WI38 (cell line): Measurements from ENCODE around the gene CBX5.

Source experiments
- H3K4me3 ChIP-seq: 2 replicates; pipeline ENCODE4 v1.5.1; 2011; ENCODE audit warnings: low read depth, mild to moderate bottlenecking, control low read depth, low read length
- TF ChIP-seq, protein P1 (sequence below): IDR thresholded peaks from 2 replicates; pipeline ENCODE4 v1.5.1; 2012; ENCODE audit warnings: low read depth, mild to moderate bottlenecking, control low read depth, low read length

CBX5 gene

DNA sequence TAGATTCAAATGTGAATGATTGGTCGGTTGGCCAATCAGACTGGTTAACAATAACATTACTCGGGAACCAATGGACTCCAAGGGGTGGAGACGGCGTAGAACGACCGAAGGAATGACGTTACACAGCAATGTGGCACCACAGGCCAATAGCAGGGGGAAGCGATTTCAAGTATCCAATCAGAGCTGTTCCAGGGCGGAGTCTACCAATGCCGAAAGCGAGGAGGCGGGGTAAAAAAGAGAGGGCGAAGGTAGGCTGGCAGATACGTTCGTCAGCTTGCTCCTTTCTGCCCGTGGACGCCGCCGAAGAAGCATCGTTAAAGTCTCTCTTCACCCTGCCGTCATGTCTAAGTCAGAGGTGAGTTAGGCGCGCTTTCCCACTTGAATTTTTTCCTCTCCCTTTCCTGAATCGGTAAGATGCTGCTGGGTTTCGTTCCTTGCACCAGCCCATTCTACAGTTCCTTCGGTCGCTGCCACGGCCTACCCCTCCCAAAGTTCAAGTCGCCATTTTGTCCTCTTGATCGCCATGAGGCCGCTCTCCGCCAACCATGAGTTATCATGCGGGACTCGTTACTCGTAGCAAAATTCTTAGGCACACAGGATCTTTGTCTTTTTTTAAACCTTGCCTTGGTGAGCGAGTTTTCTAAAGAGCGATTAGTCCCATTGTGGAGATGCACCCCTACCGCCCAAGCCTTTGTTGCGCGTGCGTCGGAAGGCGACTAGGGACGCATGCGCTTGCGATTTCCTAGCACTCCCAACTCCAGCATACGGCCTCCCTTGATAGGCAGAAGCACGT lies 742 bp upstream of the CBX5 start, which contains the start of gene HNRNPA1:
TSS of gene HNRNPA1 (plus strand) at position 259 of the 793 bp plus-strand sequence. CDS start at position 341, 82 bp downstream.
- H3K4me3 ChIP-seq = peak within 1 kb of the TSS; percentile 98
- TF ChIP-seq, protein P1, sequence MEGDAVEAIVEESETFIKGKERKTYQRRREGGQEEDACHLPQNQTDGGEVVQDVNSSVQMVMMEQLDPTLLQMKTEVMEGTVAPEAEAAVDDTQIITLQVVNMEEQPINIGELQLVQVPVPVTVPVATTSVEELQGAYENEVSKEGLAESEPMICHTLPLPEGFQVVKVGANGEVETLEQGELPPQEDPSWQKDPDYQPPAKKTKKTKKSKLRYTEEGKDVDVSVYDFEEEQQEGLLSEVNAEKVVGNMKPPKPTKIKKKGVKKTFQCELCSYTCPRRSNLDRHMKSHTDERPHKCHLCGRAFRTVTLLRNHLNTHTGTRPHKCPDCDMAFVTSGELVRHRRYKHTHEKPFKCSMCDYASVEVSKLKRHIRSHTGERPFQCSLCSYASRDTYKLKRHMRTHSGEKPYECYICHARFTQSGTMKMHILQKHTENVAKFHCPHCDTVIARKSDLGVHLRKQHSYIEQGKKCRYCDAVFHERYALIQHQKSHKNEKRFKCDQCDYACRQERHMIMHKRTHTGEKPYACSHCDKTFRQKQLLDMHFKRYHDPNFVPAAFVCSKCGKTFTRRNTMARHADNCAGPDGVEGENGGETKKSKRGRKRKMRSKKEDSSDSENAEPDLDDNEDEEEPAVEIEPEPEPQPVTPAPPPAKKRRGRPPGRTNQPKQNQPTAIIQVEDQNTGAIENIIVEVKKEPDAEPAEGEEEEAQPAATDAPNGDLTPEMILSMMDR = no peak

DNA sequence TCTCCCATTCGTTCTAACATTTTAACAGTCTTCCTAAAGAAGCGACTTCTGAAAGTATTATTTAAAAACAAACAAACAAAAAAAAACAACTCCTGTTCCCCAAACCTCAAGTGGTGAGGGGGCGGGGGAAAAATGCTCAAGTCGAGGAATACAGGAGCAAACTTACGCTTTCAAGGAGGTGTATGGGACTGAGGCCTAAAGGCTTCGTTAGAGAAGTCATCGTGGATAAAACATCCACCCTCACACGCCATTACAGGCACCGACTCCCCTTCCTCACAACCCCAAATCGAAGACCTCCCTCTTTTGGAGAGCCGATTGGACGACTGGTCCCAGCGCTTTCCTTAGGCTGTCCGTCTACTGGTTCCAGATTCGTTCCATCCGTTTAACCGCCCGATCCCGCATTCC lies 693 bp downstream of the CBX5 start:
- TF ChIP-seq, protein P1 = no peak
- peak overlapping the region; percentile 98 for H3K4me3 ChIP-seq

DNA sequence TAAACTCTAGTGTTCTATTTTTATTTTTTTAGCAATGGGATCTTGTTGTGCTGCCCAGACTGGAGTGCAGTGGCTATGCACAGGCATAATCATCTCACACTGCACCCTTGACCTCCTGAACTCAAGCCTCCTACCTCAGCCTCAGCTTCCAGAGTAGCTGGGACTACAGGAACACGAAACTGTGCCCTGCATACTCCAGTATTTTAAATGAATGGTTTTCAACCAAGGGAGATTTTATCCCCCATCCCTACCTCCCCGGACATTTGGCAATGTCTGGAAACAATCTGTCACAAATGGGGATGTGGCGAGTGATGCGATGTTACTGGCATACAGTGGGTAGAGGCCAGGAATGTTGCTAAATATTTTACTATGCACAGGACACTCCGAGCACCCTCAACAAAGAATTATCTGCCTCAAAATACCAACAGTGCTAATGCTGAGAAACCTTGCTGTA lies 2.1 kb downstream of the CBX5 start:
- TF ChIP-seq, protein P1 = no peak
- peak overlapping the region; percentile 98 for H3K4me3 ChIP-seq

DNA sequence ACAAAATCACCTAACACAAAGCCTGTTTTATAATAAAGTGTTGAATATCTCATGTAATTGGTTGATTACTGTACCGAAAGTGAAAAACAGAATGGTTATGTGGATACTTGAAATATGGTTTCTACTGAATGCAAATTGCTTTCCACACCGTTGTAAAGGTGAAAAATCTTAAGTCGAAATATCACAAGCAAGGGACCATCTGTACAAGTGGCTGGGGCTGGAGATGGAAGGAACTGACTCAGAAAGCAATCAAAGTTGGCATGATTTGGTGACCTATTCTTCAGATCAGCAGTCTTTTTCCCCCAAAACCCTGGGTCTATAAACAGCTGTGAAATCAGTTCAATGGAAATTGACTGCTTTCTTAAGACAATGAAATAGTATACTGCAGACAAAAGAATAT lies 3.6 kb downstream of the CBX5 start:
- TF ChIP-seq, protein P1 = no peak
- no peak overlapping the region for H3K4me3 ChIP-seq

DNA sequence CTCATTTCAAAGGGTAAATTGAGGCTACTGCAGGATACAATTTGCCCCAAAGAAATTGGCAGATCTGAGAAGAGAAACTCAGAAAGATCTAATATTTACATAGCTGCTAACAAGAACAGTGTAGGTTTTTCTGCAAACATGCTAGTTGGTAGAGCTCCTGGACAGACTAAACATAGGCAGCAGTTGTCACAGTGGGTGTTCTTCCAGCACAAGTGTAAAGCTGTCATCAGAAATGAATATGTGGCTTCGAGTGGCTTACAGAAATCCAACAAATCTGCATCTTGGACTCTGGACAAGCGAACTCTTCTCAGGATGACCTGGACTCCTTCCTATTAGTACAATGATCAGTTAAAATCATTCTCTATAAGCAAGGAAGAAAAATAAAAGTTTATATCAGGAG lies 5.9 kb downstream of the CBX5 start:
- H3K4me3 ChIP-seq = no peak overlapping the region
- TF ChIP-seq, protein P1 = no peak

DNA sequence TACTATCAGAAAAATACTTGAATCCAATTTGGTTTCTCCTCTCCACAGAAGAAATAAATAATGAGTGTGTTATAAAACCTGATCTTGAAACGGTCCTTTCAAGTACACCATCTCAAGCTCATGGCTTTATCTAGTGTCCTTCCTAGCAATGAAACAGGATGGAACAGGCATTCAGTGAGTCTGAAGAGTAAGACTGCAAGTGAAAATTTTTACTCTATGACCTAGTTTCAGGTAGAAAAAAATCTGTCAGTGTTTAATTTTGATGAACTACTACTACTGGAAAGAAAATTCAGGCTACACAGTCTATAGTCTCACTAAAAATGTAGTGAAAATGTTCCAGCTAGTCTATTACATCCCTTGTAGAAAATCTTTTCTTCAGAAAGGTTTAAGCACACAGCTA lies 7.7 kb downstream of the CBX5 start:
- TF ChIP-seq, protein P1 = no peak
- H3K4me3 ChIP-seq = no peak overlapping the region

DNA sequence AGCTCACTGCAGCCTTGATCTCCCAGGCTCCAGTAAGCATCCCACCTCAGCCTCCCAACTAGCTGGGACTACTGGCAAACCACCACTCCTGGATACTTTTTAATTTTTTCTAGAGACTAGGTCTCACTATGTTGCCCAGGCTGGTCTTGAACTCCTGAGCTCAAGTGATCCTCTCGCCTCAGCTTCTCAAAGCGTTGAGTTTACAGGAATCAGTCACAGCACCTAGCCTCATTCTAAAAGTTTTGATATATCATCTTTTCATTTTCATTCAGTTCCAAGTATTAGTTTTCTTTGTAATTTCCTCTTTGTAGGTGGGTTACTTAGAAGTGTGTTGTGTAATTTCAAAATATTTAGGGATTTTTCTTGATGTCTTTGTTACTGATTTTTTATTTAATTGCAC lies 9.6 kb downstream of the CBX5 start:
- H3K4me3 ChIP-seq = no peak overlapping the region
- TF ChIP-seq, protein P1 = no peak
